BJ (cell line): ENCODE data around the gene ANG. TPM values are rescaled to one million over a fixed set of nuclear protein-coding genes. Genes with fewer than 3 reads are reported as not detected.

Source experiments
- CTCF ChIA-PET: fragments of 350-600 bp; formaldehyde crosslinking; extraction: SDS; loops from one replicate; lab custom pipeline; 2021; ENCODE audit warnings: antibody characterized with exemption, inconsistent platforms; lab: Yijun Ruan, JAX
- POLR2A ChIA-PET: fragments of 300-600 bp; sonication (Branson Sonifier 250); formaldehyde crosslinking; extraction: SDS; loops from one replicate; lab custom pipeline; 2021; ENCODE audit warnings: antibody characterized with exemption; lab: Charles Lee
- DNase-seq: peaks from one replicate; pipeline ENCODE4 v3.0.0-alpha.2; 2011; ENCODE audit warnings: low read depth
- H3K27me3 ChIP-seq: 2 replicates; pipeline ENCODE4 v1.6.0; 2011; ENCODE audit warnings: low read length; ENCODE audit not compliant: control insufficient read depth, insufficient read depth
- H3K36me3 ChIP-seq: 2 replicates; pipeline ENCODE4 v1.5.1; 2011; ENCODE audit warnings: low read length; ENCODE audit not compliant: control insufficient read depth, insufficient read depth
- H3K4me3 ChIP-seq: 2 replicates; pipeline ENCODE4 v1.5.1; 2011; ENCODE audit warnings: low read depth, mild to moderate bottlenecking, control low read depth, low read length
- polyA plus RNA-seq: library from polyadenylated mRNA; depleted of rRNA; stranded (reverse); fragments of >200 nt; gene quantifications from 2 replicates; pipeline ENCODE4 v1.2.3, GENCODE V29; 2011
- TF ChIP-seq, protein P1 (sequence below): IDR thresholded peaks from 2 replicates; pipeline ENCODE4 v1.5.1; 2011; ENCODE audit warnings: low read depth, mild to moderate bottlenecking, control low read depth, inconsistent platforms, low read length, moderate library complexity; ENCODE audit not compliant: insufficient read depth

ANG gene
- polyA plus RNA-seq, 1 experiment: 12.7 TPM

DNA sequence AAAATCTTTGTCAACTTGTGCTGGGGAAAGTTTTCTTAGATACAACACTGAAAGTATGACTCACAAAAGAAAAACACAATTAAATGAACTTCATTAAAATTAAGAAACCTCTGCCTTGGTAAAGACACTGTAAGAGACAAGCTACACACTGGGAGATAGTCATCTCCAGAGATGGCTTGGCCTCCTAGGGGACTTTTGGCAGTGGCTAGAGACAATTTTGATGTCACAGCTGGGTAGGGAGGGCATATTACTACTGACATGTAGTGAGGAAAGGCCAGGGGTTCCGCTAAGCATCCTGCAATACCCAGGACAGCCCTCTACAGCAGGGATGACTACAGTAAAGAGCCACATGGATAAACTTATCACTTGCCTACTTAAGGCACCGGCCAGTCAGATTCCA lies 12.9 kb upstream of the ANG start:
- ChIA-PET POLR2A (no interaction called here), CTCF (interaction anchor here (0.8 to 2.1 kb wide), 2 partner anchors 10 to 62 kb away, joined by 3 to 7 read pairs; no protein-coding TSS in a partner anchor)
- TF ChIP-seq, protein P1, sequence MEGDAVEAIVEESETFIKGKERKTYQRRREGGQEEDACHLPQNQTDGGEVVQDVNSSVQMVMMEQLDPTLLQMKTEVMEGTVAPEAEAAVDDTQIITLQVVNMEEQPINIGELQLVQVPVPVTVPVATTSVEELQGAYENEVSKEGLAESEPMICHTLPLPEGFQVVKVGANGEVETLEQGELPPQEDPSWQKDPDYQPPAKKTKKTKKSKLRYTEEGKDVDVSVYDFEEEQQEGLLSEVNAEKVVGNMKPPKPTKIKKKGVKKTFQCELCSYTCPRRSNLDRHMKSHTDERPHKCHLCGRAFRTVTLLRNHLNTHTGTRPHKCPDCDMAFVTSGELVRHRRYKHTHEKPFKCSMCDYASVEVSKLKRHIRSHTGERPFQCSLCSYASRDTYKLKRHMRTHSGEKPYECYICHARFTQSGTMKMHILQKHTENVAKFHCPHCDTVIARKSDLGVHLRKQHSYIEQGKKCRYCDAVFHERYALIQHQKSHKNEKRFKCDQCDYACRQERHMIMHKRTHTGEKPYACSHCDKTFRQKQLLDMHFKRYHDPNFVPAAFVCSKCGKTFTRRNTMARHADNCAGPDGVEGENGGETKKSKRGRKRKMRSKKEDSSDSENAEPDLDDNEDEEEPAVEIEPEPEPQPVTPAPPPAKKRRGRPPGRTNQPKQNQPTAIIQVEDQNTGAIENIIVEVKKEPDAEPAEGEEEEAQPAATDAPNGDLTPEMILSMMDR: no peak
- no peak for DNase-seq
- Histone ChIP-seq H3K4me3 (no peak overlapping the region), H3K36me3 (no peaks in the 10 kb centered on the region), H3K27me3 (peaks cover 1% of the 10 kb centered on the region; the same call in 1 of the 2 replicates)

DNA sequence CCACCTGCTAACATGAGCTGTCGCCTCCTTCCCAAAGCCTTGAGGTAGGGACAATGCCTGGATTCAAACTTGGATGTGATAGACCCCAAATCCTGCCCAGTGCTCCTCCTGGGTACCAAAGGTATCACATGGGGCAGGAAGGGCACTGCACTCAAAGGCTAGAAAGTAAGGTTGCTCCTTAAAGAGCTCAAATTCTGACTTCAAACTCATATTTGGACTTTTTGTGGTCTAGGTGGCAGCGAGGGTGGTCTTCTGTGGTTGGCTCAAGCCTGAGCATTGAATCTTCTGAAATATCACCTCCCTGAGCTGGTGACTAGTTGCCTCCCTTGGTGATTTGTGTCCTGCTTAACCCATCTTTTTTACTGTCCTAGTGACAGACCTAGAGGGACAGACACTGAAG lies 12.5 kb upstream of the ANG start:
- DNase-seq: no peak
- Histone ChIP-seq H3K36me3 (no peaks in the 10 kb centered on the region), H3K27me3 (peaks cover 1% of the 10 kb centered on the region; the same call in 1 of the 2 replicates), H3K4me3 (no peak overlapping the region)
- ChIA-PET POLR2A (no interaction called here), CTCF (interaction anchor here (0.8 to 2.1 kb wide), 2 partner anchors 11 to 63 kb away, joined by 3 to 7 read pairs; no protein-coding TSS in a partner anchor)
- TF ChIP-seq, protein P1: no peak

DNA sequence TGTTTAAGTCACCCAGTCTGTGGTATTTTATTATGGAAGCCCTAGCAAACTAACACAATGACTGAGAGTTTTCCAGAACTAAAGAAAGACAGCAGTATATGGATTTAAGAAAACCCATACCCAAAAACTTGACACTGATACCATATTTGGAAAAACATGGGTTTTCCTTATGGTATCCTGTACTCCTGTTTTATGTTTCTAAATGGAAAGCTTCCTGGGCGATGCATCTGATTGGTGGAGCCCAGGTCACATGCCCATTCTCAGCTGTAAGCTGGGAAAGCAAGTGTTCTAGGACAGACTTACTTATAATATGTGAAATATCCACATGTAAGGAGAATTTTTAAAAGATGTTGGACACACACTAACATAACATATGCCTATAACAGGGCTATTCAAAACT lies 8.7 kb upstream of the ANG start:
- no peak overlapping the region for H3K4me3 ChIP-seq
- TF ChIP-seq, protein P1: no peak
- ChIA-PET CTCF (interaction anchor here (0.6 to 4.1 kb wide), 4 partner anchors 11 to 291 kb away, joined by 3 to 19 read pairs (median 4); no protein-coding TSS in a partner anchor), POLR2A (no interaction called here)
- no peaks in the 10 kb centered on the region for H3K36me3 ChIP-seq
- peaks cover 1% of the 10 kb centered on the region; the same call in 1 of the 2 replicates for H3K27me3 ChIP-seq
- DNase-seq: no peak

DNA sequence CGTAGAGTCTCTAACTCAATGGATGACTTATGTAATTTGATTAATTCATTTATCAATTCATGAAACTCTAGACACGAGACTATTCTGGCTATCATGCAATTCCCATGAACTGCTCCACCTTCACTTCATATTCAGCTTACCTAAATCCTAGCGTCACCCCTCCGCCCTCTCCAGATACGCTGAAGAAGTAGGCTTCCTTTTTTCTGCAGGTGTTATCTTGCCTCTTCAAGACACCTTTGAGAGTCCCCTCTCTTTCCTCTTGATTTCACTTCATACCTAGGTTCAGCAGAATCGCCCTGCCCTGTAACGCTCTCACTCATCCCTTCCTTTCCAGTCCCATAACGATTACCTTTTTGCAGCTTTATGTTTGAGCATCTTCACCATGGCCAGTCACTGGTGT lies 8.2 kb upstream of the ANG start:
- peaks cover 1% of the 10 kb centered on the region; the same call in 1 of the 2 replicates for H3K27me3 ChIP-seq
- CTCF ChIA-PET: interaction anchor here (0.6 to 4.1 kb wide), 7 partner anchors 11 to 353 kb away, joined by 3 to 19 read pairs (median 3); no protein-coding TSS in a partner anchor
- H3K4me3 ChIP-seq: no peak overlapping the region; the same call in 1 of the 2 replicates
- TF ChIP-seq, protein P1: no peak
- H3K36me3 ChIP-seq: no peaks in the 10 kb centered on the region
- DNase-seq: no peak
- POLR2A ChIA-PET: no interaction called here

DNA sequence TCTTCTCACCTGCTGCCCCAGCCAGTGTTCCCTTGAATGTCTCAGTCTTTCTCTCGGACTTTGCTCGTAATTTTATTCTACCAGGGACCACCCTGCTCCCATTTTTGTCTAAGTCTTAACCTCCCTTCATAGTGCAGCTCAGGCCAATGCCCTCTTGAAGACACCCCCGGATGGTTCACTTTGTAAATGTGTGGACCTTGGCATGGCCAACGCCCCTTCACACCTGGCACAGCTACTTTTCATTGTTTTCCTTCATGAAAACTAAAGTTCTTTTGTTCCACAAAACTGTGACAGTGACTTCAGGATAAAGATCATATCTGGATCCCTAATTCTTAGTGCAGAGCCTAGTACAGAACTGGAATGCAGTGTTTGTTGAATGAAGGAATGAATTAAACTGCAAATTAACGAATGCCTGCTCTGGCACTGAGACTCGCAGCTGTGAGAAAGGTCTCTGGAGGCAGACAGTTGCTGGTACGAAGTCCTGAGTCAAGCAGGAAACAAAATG lies 7.7 kb upstream of the ANG start:
- ChIA-PET POLR2A (interaction anchor here (0.5 kb wide), 1 partner anchor 338 kb away, joined by 3 read pairs; no protein-coding TSS in a partner anchor), CTCF (interaction anchor here (0.8 to 4.1 kb wide), 10 partner anchors 10 to 354 kb away, joined by 3 to 19 read pairs (median 4); partner anchors contain the start of gene CCNB1IP1)
- H3K27me3 ChIP-seq: peaks cover under 1% of the 10 kb centered on the region; the same call in 1 of the 2 replicates
- H3K4me3 ChIP-seq: peak overlapping the region; percentile 38
- TF ChIP-seq, protein P1: no peak
- H3K36me3 ChIP-seq: no peaks in the 10 kb centered on the region
- no peak for DNase-seq
